Naive thymus-derived CD8-positive, alpha-beta T cell (primary cell): ENCODE results near the gene CLEC14A. TPM values are rescaled to one million over a fixed set of nuclear protein-coding genes. Genes with fewer than 3 reads are reported as not detected.

Source experiments
- ATAC-seq, 2 donors: fragments of 150-1000 bp; cut with Tn5 transposase in 1 of 2; sonication (Bioruptor Pico), chemical (Tn5 transposase) in 1 of 2; 1 replicate in 1 of 2; 2 replicates in 1 of 2; pipeline ENCODE4 v1.10.0; 2021; ENCODE audit warnings: mild to moderate bottlenecking in 2 of 2, moderate library complexity in 2 of 2
- POLR2A ChIA-PET: fragments of 350-600 bp; sonication (Branson Sonifier 250); formaldehyde crosslinking; loops from one replicate; lab custom pipeline; 2021; ENCODE audit warnings: antibody characterized with exemption; lab: Charles Lee
- DNase-seq, 10 donors: peaks; one replicate each; pipeline versions ENCODE4 v3.0.0 to v3.0.0-alpha.2; 2020 to 2022
- H3K27ac Mint-ChIP-seq, 10 donors: one replicate each; pipeline ENCODE4 v1.8.0; 2020 to 2022; ENCODE audit warnings: mild to moderate bottlenecking in 10 of 10, mixed read lengths in 10 of 10, moderate library complexity in 4 of 10, inconsistent platforms in 1 of 10
- H3K27me3 Mint-ChIP-seq, 5 donors: one replicate each; pipeline ENCODE4 v1.8.0; 2021 to 2022; ENCODE audit warnings: mixed read lengths in 5 of 5
- H3K36me3 Mint-ChIP-seq, 3 donors: one replicate each; pipeline ENCODE4 v1.8.0; 2020 to 2022; ENCODE audit warnings: mixed read lengths in 3 of 3, mild to moderate bottlenecking in 2 of 3, inconsistent platforms in 1 of 3
- H3K4me1 Mint-ChIP-seq, 4 donors: one replicate each; pipeline ENCODE4 v1.8.0; 2021 to 2022; ENCODE audit warnings: mixed read lengths in 4 of 4
- H3K4me3 Mint-ChIP-seq, 10 donors: one replicate each; pipeline ENCODE4 v1.8.0; 2020 to 2022; ENCODE audit warnings: mild to moderate bottlenecking in 10 of 10, mixed read lengths in 10 of 10, moderate library complexity in 6 of 10, inconsistent platforms in 1 of 10
- H3K9me3 Mint-ChIP-seq, 9 donors: one replicate each; pipeline ENCODE4 v1.8.0; 2020 to 2022; ENCODE audit warnings: mixed read lengths in 9 of 9, mild to moderate bottlenecking in 3 of 9, inconsistent platforms in 1 of 9, moderate library complexity in 1 of 9
- polyA plus RNA-seq, 3 donors: library from polyadenylated mRNA; unstranded; fragments of 300-500 nt; fragmentation: Illumina TruSeq; gene quantifications; one replicate each; pipeline ENCODE4 v1.2.3, GENCODE V29; 2021
- total RNA-seq, 8 experiments: library from RNA in 2 of 8; stranded (reverse) in 2 of 8; gene quantifications; one replicate each; pipeline ENCODE4 v1.2.3 and lab custom pipeline; 2021 to 2026

Gene CLEC14A
- total and polyA plus RNA-seq, 5 experiments from 2014 or later = 0.08 TPM; not detected in 4

- Mint-ChIP-seq H3K36me3 (peaks cover 0 to 12% (median 0%) of the 10 kb centered on the region in 3 donors), H3K9me3 (peaks cover 0 to 10% (median 7%) of the 10 kb centered on the region in 9 donors), H3K27ac (peak overlapping the region in 1 of 10 donors; percentile 80), H3K4me3 (peak overlapping the region; percentile 61 to 89 (median 78)), H3K27me3 (peaks cover 28 to 86% (median 53%) of the 10 kb centered on the region in 5 donors), H3K4me1 (peaks cover 21 to 42% (median 33%) of the 10 kb centered on the region in 4 donors)
- POLR2A ChIA-PET = no interaction called here
- no peak for DNase-seq
- ATAC-seq = peak; percentile 41 to 59
These were observed 47.0 kb downstream of the CLEC14A start for GRCh38 chr14:38208618-38209562.

GRCh38 chr14:38207736-38208617 lies 47.9 kb downstream of the CLEC14A start, which contains the start of gene SSTR1:
TSS of gene SSTR1 (plus strand) at chr14:38207904. CDS start at chr14:38209390, 1,486 bp downstream.
- ATAC-seq = peak in 1 of 2 donors; percentile 24
- Mint-ChIP-seq H3K27ac (peak within 1 kb of the TSS in 1 of 10 donors; percentile 80), H3K4me1 (peaks cover 21 to 42% (median 33%) of the 10 kb centered on the region in 4 donors), H3K9me3 (peaks cover 0 to 10% (median 7%) of the 10 kb centered on the region in 9 donors), H3K36me3 (peaks cover 0 to 12% (median 0%) of the 10 kb centered on the region in 3 donors), H3K27me3 (peaks cover 25 to 79% (median 53%) of the 10 kb centered on the region in 5 donors), H3K4me3 (peak within 1 kb of the TSS; percentile 50 to 89 (median 78))
- no peak for DNase-seq
- POLR2A ChIA-PET = no interaction called here

GRCh38 chr14:38207377-38207735 lies 48.5 kb downstream of the CLEC14A start:
- Mint-ChIP-seq H3K27ac (peak overlapping the region in 1 of 10 donors; percentile 3), H3K9me3 (peaks cover 0 to 10% (median 7%) of the 10 kb centered on the region in 9 donors), H3K36me3 (peaks cover 0 to 12% (median 0%) of the 10 kb centered on the region in 3 donors), H3K27me3 (peaks cover 24 to 75% (median 52%) of the 10 kb centered on the region in 5 donors), H3K4me1 (peaks cover 21 to 42% (median 33%) of the 10 kb centered on the region in 4 donors), H3K4me3 (peak overlapping the region in 4 of 10 donors; percentile 40 to 78 (median 64))
- DNase-seq (no peak), ATAC-seq (no peak)
- POLR2A ChIA-PET = no interaction called here

DNA sequence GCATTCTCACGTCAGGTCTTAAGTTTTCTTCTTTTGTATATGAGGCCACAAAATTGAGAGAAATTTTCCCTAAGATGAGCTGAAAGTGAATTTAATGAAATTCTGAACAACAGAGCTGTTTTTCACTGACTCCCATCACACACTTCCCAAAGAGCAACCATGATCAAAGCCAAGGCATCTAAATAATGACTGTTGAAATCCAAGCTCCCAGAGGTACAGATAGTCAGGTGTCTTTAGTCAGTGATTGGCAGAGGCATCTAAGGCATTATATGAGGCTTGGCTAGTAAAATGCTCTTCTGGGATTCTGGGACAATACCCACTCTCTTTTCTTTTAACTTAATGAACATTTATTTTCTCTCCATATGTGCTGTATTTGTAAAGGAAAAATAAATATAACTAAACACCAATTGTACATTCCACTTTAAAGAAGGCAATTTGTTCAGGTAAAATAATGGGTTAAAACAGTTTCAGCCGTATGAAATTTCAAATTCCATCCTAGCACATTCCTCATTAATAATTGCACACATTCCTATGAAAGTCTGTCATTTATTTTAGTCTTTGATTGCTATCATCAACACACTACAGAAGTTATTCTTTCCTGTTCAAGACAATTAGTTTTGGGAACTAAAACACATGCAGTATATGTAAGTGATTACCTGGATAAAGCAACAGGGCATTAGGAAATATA lies 49.1 kb downstream of the CLEC14A start:
- Mint-ChIP-seq H3K4me1 (peaks cover 21 to 39% (median 32%) of the 10 kb centered on the region in 4 donors), H3K4me3 (peak overlapping the region in 4 of 10 donors; percentile 40 to 78 (median 64)), H3K27ac (no peak overlapping the region), H3K9me3 (peaks cover 0 to 10% (median 7%) of the 10 kb centered on the region in 9 donors), H3K27me3 (peaks cover 23 to 70% (median 48%) of the 10 kb centered on the region in 5 donors), H3K36me3 (peaks cover 0 to 12% (median 0%) of the 10 kb centered on the region in 3 donors)
- ATAC-seq (no peak), DNase-seq (no peak)
- POLR2A ChIA-PET = no interaction called here

DNA sequence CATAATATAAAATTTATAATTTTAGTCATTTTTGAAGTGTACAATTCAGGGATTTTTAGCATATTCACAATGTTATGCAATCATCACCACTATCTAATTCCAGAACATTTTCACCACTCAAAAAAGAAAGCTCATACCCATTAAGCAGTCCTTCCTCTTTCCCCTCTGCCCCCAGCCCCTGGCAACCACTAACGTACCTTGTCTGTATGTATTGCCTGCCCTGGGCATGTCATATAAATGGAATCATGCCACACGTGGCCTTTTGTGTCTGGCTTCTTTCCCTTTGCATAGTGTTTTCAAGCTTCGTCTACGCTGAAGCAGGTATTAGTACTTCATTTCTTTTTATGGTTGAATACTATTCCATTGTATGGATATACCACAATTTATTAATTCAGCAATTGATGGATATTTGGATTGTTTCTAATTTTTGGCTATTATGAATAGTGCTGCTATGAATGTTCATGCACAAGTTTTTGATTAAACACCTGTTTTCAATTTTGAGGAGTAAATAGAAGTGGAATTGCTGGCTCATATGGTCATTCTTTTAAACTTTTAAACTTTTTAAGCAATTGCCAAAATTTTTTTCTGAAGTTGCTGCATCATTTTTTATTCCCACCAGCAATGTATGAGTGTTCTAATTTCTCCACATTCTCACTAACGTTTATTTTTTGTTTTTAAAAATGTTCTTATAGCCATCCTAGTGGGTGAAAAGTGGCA lies 49.8 kb downstream of the CLEC14A start:
- H3K4me3 Mint-ChIP-seq = no peak overlapping the region

GRCh38 chr14:38205119-38205813 lies 50.6 kb downstream of the CLEC14A start:
- Mint-ChIP-seq H3K9me3 (peaks cover 0 to 10% (median 7%) of the 10 kb centered on the region in 9 donors), H3K27ac (no peak overlapping the region), H3K4me1 (peaks cover 18 to 28% (median 23%) of the 10 kb centered on the region in 4 donors), H3K4me3 (no peak overlapping the region), H3K27me3 (peaks cover 17 to 54% (median 38%) of the 10 kb centered on the region in 5 donors), H3K36me3 (peaks cover 0 to 12% (median 0%) of the 10 kb centered on the region in 3 donors)
- POLR2A ChIA-PET = no interaction called here
- ATAC-seq = no peak
- no peak for DNase-seq

More for the DNA sequence above, 49.8 kb downstream of the CLEC14A start:
- Mint-ChIP-seq H3K27ac (no peak overlapping the region), H3K27me3 (peaks cover 21 to 62% (median 46%) of the 10 kb centered on the region in 5 donors), H3K36me3 (peaks cover 0 to 12% (median 0%) of the 10 kb centered on the region in 3 donors), H3K4me1 (peaks cover 21 to 35% (median 29%) of the 10 kb centered on the region in 4 donors), H3K9me3 (peaks cover 0 to 10% (median 7%) of the 10 kb centered on the region in 9 donors)
- ATAC-seq (no peak), DNase-seq (no peak)
- POLR2A ChIA-PET = no interaction called here

DNA sequence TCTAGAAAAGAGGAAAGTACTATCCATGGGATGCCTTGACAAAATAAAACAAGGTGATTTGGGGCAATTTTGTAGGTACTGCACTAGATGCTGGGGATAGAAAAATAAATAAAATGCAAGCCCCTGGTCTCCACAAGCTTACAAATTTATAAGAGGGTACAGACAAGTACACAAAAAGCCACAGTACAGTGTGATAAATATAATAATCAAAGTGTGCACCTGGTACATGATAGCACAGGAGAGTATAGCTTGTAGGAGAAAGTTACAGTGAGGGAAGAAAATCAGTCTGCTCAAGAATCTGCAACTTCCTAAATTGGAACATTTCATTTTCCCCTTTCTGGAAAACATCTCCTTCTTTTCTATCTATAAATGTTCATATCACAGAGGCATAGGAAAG lies 51.2 kb downstream of the CLEC14A start:
- ATAC-seq = no peak
- Mint-ChIP-seq H3K4me3 (no peak overlapping the region), H3K36me3 (peaks cover 0 to 12% (median 0%) of the 10 kb centered on the region in 3 donors), H3K9me3 (peaks cover 0 to 10% (median 7%) of the 10 kb centered on the region in 9 donors), H3K4me1 (peaks cover 14 to 22% (median 17%) of the 10 kb centered on the region in 4 donors), H3K27me3 (peaks cover 17 to 48% (median 33%) of the 10 kb centered on the region in 5 donors), H3K27ac (no peak overlapping the region)
- no peak for DNase-seq
- POLR2A ChIA-PET = no interaction called here

Other genes starting within 250 kb of the CLEC14A start
- not detected for gene SSTR1, start 48.2 kb downstream of the CLEC14A start, total RNA-seq
- gene SSTR1, start 48.2 kb downstream of the CLEC14A start, polyA plus RNA-seq = not detected